A673 (cell line): Measurements from ENCODE around the gene TMEM63B.

Experiments used
- EZH2 ChIP-seq: fragments of 200-600 bp; sonication (generic); IDR thresholded peaks from 2 replicates; pipeline ENCODE4 v1.6.1; 2017; ENCODE audit warnings: borderline replicate concordance, low read depth, mild to moderate bottlenecking, mixed read lengths, antibody characterized with exemption, low read length; ENCODE audit not compliant: poor library complexity, severe bottlenecking
- TF ChIP-seq, protein P1 (sequence below): fragments of 300-800, 200-600 bp; sonication (generic); conservative IDR thresholded peaks from 2 replicates; pipeline ENCODE4 v1.5.1; 2017; ENCODE audit warnings: low read depth, mild to moderate bottlenecking, antibody characterized with exemption, low read length, moderate library complexity, mixed read lengths

- TF ChIP-seq EZH2, result no peak
- TF ChIP-seq, protein P1, sequence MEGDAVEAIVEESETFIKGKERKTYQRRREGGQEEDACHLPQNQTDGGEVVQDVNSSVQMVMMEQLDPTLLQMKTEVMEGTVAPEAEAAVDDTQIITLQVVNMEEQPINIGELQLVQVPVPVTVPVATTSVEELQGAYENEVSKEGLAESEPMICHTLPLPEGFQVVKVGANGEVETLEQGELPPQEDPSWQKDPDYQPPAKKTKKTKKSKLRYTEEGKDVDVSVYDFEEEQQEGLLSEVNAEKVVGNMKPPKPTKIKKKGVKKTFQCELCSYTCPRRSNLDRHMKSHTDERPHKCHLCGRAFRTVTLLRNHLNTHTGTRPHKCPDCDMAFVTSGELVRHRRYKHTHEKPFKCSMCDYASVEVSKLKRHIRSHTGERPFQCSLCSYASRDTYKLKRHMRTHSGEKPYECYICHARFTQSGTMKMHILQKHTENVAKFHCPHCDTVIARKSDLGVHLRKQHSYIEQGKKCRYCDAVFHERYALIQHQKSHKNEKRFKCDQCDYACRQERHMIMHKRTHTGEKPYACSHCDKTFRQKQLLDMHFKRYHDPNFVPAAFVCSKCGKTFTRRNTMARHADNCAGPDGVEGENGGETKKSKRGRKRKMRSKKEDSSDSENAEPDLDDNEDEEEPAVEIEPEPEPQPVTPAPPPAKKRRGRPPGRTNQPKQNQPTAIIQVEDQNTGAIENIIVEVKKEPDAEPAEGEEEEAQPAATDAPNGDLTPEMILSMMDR, result no peak
These were observed 76.6 kb downstream of the TMEM63B start for GRCh38 chr6:44203955-44204354.
